EL (cell line): ENCODE results near the gene CACNA1A.
A peak's percentile ranks its signal among the peaks of the same experiment; 100 is the strongest.

Experiments used
- DNase-seq: peaks from one replicate; pipeline ENCODE4 v3.0.0-alpha.2; 2016

The CACNA1A gene

GRCh38 chr19:13301627-13302334 lies 204.5 kb downstream of the CACNA1A start:
- DNase-seq: no peak

- no peak for DNase-seq
Observed at GRCh38 chr19:13300421-13301030, 205.8 kb downstream of the CACNA1A start.

- DNase-seq: no peak
Observed at GRCh38 chr19:13299838-13300237, 206.4 kb downstream of the CACNA1A start.

- no peak for DNase-seq
Observed at GRCh38 chr19:13298565-13299481, 207.5 kb downstream of the CACNA1A start.

GRCh38 chr19:13297023-13297422 lies 209.3 kb downstream of the CACNA1A start:
- no peak for DNase-seq

GRCh38 chr19:13294812-13295567 lies 211.3 kb downstream of the CACNA1A start:
- DNase-seq: no peak

- DNase-seq: no peak
Observed at GRCh38 chr19:13291913-13292312, 214.4 kb downstream of the CACNA1A start.

GRCh38 chr19:13290741-13291140 lies 215.5 kb downstream of the CACNA1A start:
- DNase-seq: no peak

GRCh38 chr19:13289295-13289694 lies 217.0 kb downstream of the CACNA1A start:
- DNase-seq: no peak

GRCh38 chr19:13286195-13286985 lies 219.9 kb downstream of the CACNA1A start:
- DNase-seq: no peak

- no peak for DNase-seq
Observed at GRCh38 chr19:13284929-13285928, 221.1 kb downstream of the CACNA1A start.

- DNase-seq: no peak
Observed at GRCh38 chr19:13283871-13284270, 222.4 kb downstream of the CACNA1A start.

- DNase-seq: no peak
Observed at GRCh38 chr19:13282486-13283065, 223.7 kb downstream of the CACNA1A start.

- DNase-seq: no peak
Observed at GRCh38 chr19:13281567-13282291, 224.6 kb downstream of the CACNA1A start.

- peak; percentile 74 for DNase-seq
Observed at GRCh38 chr19:13277104-13277809, 229.0 kb downstream of the CACNA1A start.

- no peak for DNase-seq
Observed at GRCh38 chr19:13275016-13275722, 231.1 kb downstream of the CACNA1A start.

- DNase-seq: no peak
Observed at GRCh38 chr19:13270514-13271105, 235.7 kb downstream of the CACNA1A start.

GRCh38 chr19:13269348-13269747 lies 236.9 kb downstream of the CACNA1A start:
- no peak for DNase-seq
